Panc1 (cell line): Measurements from ENCODE around the gene AP3B1. TPM values are rescaled to one million over a fixed set of nuclear protein-coding genes. Genes with fewer than 3 reads are reported as not detected.

ENCODE experiments used
- ATAC-seq: fragments of 200-7000 bp; cut with Tn5 transposase; 2 replicates; pipeline ENCODE4 v1.9.1; 2020; ENCODE audit warnings: mild to moderate bottlenecking, moderate library complexity
- BruUV-seq: library from RNA; stranded (reverse); fragments of 400-500 nt; replicated peaks from 2 replicates; lab custom pipeline; 2021; lab: Mats Ljungman, UMichigan
- CTCF ChIA-PET: fragments of 300-600 bp; sonication (Branson Sonifier 250); formaldehyde crosslinking; loops from one replicate; lab custom pipeline; 2022; ENCODE audit warnings: antibody characterized with exemption; lab: Charles Lee
- POLR2A ChIA-PET: fragments of 300-600 bp; sonication (Branson Sonifier 250); formaldehyde crosslinking; loops from one replicate; lab custom pipeline; 2022; ENCODE audit warnings: antibody characterized with exemption; lab: Charles Lee
- DNase-seq: peaks from one replicate; pipeline ENCODE4 v3.0.0-alpha.2; 2010; ENCODE audit warnings: low read depth, low spot score
- H3K27ac ChIP-seq: 2 replicates; pipeline ENCODE4 v1.5.1; 2011; ENCODE audit warnings: mild to moderate bottlenecking, low read length, inconsistent platforms
- H3K27me3 ChIP-seq: fragments of 200-500 bp; sonication (Bioruptor generic); 2 replicates; pipeline ENCODE4 v1.6.0; 2014; ENCODE audit warnings: low read length, inconsistent platforms; ENCODE audit not compliant: control insufficient read depth, insufficient read depth
- H3K36me3 ChIP-seq: fragments of 200-500 bp; sonication (Bioruptor generic); 2 replicates; pipeline ENCODE4 v1.5.1; 2014; ENCODE audit warnings: inconsistent platforms, mild to moderate bottlenecking, low read length, moderate library complexity; ENCODE audit not compliant: control insufficient read depth, insufficient read depth
- H3K4me1 ChIP-seq: 2 replicates; pipeline ENCODE4 v1.5.1; 2011; ENCODE audit warnings: inconsistent platforms, mild to moderate bottlenecking, low read length, moderate library complexity; ENCODE audit not compliant: control insufficient read depth, insufficient read depth
- H3K4me3 ChIP-seq, 2 experiments: 2 replicates each; pipeline ENCODE4 v1.5.1; 2011 to 2012; ENCODE audit warnings: low read depth in 2 of 2, low read length in 2 of 2, mild to moderate bottlenecking in 2 of 2, inconsistent platforms in 1 of 2, moderate library complexity in 1 of 2
- H3K9me3 ChIP-seq: fragments of 200-500 bp; sonication (Bioruptor generic); 2 replicates; pipeline ENCODE4 v1.5.1; 2014; ENCODE audit warnings: low read depth, mild to moderate bottlenecking, inconsistent platforms, low read length, moderate library complexity; ENCODE audit not compliant: control insufficient read depth, insufficient read depth
- POLR2AphosphoS5 ChIP-seq: IDR thresholded peaks from 2 replicates; pipeline ENCODE4 v1.6.1; 2012; ENCODE audit warnings: mild to moderate bottlenecking, low read depth, low read length, moderate library complexity
- SIN3A ChIP-seq: IDR thresholded peaks from 2 replicates; pipeline ENCODE4 v1.6.1; 2012; ENCODE audit warnings: low read depth, mild to moderate bottlenecking, low read length, moderate library complexity, borderline replicate concordance; ENCODE audit not compliant: insufficient read depth
- TCF7L2 ChIP-seq: IDR thresholded peaks from 2 replicates; pipeline ENCODE4 v1.6.1; 2011; ENCODE audit warnings: mild to moderate bottlenecking, low read depth, low read length, inconsistent platforms
- in situ Hi-C: cut with HindIII; loops from 2 replicates; pipeline ENCODE4 v1.10.0; 2016; ENCODE audit warnings: low sequenced_read_pairs, low pct_unique_long_range_greater_than_20kb
- intact Hi-C: fragments of 100-400 bp; cut with micrococcal nuclease; formaldehyde crosslinking; loops from one replicate; pipeline ENCODE4 v1.10.0; 2022; ENCODE audit not compliant: unreplicated experiment
- total RNA-seq: library from RNA; stranded (reverse); gene quantifications from one replicate; pipeline ENCODE4 v1.2.1, GENCODE V29; 2021; ENCODE audit not compliant: unreplicated experiment
- TF ChIP-seq, protein P1 (sequence below): fragments of 450-650 bp; IDR thresholded peaks from 2 replicates; pipeline ENCODE4 v1.5.1; 2017; ENCODE audit warnings: mild to moderate bottlenecking
- TF ChIP-seq, protein P2 (sequence below), 2 experiments: IDR thresholded peaks; 2 replicates each; pipeline ENCODE4 v1.6.1; 2011 to 2012; ENCODE audit warnings: low read depth in 2 of 2, control low read depth in 1 of 2, low read length in 1 of 2, mild to moderate bottlenecking in 1 of 2, moderate library complexity in 1 of 2; ENCODE audit not compliant: insufficient read depth in 1 of 2

The AP3B1 gene
- total RNA-seq, 1 experiment from 2014 or later = 55.4 TPM

DNA sequence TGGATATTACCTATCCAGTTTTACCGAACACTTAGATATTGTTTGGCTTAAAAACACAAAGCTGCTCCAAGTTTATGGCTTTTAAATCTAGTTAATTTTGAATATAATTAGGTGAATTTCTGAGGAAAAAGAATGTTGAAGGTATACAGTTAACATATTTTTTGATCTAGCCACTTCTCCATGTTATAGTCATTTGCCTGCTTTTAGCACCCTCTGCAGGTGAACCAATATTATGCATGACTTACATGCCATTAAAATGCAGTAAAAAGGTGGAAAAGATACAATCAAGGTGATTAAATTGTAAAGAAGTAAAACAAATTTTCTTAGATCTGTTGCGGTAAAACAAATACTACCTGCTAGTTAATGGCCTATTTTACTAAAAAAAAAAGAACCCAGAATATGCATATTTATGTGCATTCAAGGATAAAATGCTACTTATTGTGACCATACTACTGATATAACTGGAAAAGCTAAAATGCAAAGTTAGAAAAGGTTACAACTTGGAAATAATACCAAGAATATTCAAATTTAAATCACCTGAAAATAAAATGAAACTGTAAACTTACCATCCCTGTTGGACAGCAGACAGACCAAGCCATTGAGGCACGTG is 132.1 kb downstream of the AP3B1 start:
- BruUV-seq = no TSS peak
- no peaks in the 10 kb centered on the region for H3K4me1 ChIP-seq
- H3K4me3 ChIP-seq = no peak overlapping the region
- no peak for ATAC-seq
- no peak for DNase-seq
- TF ChIP-seq, protein P1, sequence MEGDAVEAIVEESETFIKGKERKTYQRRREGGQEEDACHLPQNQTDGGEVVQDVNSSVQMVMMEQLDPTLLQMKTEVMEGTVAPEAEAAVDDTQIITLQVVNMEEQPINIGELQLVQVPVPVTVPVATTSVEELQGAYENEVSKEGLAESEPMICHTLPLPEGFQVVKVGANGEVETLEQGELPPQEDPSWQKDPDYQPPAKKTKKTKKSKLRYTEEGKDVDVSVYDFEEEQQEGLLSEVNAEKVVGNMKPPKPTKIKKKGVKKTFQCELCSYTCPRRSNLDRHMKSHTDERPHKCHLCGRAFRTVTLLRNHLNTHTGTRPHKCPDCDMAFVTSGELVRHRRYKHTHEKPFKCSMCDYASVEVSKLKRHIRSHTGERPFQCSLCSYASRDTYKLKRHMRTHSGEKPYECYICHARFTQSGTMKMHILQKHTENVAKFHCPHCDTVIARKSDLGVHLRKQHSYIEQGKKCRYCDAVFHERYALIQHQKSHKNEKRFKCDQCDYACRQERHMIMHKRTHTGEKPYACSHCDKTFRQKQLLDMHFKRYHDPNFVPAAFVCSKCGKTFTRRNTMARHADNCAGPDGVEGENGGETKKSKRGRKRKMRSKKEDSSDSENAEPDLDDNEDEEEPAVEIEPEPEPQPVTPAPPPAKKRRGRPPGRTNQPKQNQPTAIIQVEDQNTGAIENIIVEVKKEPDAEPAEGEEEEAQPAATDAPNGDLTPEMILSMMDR = peak; percentile 60; the same call in 1 of the 2 replicates
- TF ChIP-seq POLR2AphosphoS5 = no peak
- in situ Hi-C loops (no loop called here), intact Hi-C loops (no loop called here)
- no peaks in the 10 kb centered on the region for H3K9me3 ChIP-seq
- H3K27me3 ChIP-seq = no peaks in the 10 kb centered on the region
- CTCF ChIA-PET = no interaction called here
- H3K27ac ChIP-seq = no peak overlapping the region
- POLR2A ChIA-PET = no interaction called here
- H3K36me3 ChIP-seq = peaks cover 14% of the 10 kb centered on the region

DNA sequence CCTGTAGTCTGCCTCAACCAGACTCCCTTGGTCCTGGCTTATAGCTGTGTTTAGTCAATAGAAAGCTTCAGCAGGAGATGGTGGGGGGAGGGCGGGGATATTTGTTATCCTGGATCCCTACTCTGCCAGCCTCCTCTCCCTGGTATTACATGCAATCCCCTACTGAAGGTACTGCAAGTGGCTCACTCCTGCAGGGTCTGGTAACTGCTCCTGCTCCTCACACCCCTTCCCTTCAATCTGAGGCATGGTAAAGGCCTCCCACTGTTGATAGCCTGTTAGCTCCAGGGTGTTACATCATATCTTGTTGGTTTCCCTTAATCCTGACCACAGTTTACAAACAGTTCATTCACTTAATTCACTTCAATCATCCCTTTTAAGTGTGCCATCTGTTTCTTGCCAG is 137.5 kb downstream of the AP3B1 start:
- no peak for DNase-seq
- no peak overlapping the region for H3K4me3 ChIP-seq
- H3K27ac ChIP-seq = no peak overlapping the region
- H3K36me3 ChIP-seq = peaks cover 11% of the 10 kb centered on the region; the same call in 1 of the 2 replicates
- no peak for TF ChIP-seq SIN3A
- no peak for TF ChIP-seq POLR2AphosphoS5
- TF ChIP-seq TCF7L2 = no peak
- TF ChIP-seq, protein P1 = no peak
- TF ChIP-seq, protein P2, sequence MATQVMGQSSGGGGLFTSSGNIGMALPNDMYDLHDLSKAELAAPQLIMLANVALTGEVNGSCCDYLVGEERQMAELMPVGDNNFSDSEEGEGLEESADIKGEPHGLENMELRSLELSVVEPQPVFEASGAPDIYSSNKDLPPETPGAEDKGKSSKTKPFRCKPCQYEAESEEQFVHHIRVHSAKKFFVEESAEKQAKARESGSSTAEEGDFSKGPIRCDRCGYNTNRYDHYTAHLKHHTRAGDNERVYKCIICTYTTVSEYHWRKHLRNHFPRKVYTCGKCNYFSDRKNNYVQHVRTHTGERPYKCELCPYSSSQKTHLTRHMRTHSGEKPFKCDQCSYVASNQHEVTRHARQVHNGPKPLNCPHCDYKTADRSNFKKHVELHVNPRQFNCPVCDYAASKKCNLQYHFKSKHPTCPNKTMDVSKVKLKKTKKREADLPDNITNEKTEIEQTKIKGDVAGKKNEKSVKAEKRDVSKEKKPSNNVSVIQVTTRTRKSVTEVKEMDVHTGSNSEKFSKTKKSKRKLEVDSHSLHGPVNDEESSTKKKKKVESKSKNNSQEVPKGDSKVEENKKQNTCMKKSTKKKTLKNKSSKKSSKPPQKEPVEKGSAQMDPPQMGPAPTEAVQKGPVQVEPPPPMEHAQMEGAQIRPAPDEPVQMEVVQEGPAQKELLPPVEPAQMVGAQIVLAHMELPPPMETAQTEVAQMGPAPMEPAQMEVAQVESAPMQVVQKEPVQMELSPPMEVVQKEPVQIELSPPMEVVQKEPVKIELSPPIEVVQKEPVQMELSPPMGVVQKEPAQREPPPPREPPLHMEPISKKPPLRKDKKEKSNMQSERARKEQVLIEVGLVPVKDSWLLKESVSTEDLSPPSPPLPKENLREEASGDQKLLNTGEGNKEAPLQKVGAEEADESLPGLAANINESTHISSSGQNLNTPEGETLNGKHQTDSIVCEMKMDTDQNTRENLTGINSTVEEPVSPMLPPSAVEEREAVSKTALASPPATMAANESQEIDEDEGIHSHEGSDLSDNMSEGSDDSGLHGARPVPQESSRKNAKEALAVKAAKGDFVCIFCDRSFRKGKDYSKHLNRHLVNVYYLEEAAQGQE (IDR thresholded peaks at IDR 0.05; ENCODE audit: insufficient read depth in 1 of 2, low read depth in 2 of 2, low read length in 1 of 2) = no peak
- POLR2A ChIA-PET = no interaction called here
- intact Hi-C loops = no loop called here
- in situ Hi-C loops = no loop called here
- H3K9me3 ChIP-seq = no peaks in the 10 kb centered on the region
- CTCF ChIA-PET = no interaction called here
- H3K27me3 ChIP-seq = no peaks in the 10 kb centered on the region
- no TSS peak for BruUV-seq
- no peak for ATAC-seq
- H3K4me1 ChIP-seq = no peaks in the 10 kb centered on the region
